Measurements from ENCODE around the gene METAP1D.
"Not testable (repeated sequence)": the region's sequence is repeated elsewhere in the genome, so short reads cannot be mapped to it uniquely, and the experiment has no call there.

METAP1D gene

GRCh38 chr2:172049567-172050120, 49.9 kb downstream of the METAP1D start:
- DNase-seq: no peak

GRCh38 chr2:172050479-172051125, 50.8 kb downstream of the METAP1D start:
- DNase-seq: no peak

- peak; percentile 37 for DNase-seq
Measured at GRCh38 chr2:172052000-172052983, 52.5 kb downstream of the METAP1D start.

GRCh38 chr2:172053486-172053885, 53.7 kb downstream of the METAP1D start:
- DNase-seq: no peak

GRCh38 chr2:172056293-172056692, 56.5 kb downstream of the METAP1D start:
- DNase-seq: no peak

- DNase-seq: no peak
Measured at GRCh38 chr2:172058660-172059059, 58.9 kb downstream of the METAP1D start.

GRCh38 chr2:172060118-172060517, 60.4 kb downstream of the METAP1D start:
- DNase-seq: not testable (repeated sequence)

- DNase-seq: no peak
Measured at GRCh38 chr2:172062402-172063004, 62.8 kb downstream of the METAP1D start.

GRCh38 chr2:172063446-172063845, 63.7 kb downstream of the METAP1D start:
- DNase-seq: no peak

GRCh38 chr2:172065111-172065510, 65.4 kb downstream of the METAP1D start:
- no peak for DNase-seq

- DNase-seq: no peak
Measured at GRCh38 chr2:172066394-172066886, 66.7 kb downstream of the METAP1D start.

GRCh38 chr2:172067905-172068304, 68.2 kb downstream of the METAP1D start:
- not testable (repeated sequence) for DNase-seq

- DNase-seq: no peak
Measured at GRCh38 chr2:172070936-172071335, 71.2 kb downstream of the METAP1D start.

- DNase-seq: no peak
Measured at GRCh38 chr2:172072303-172072702, 72.5 kb downstream of the METAP1D start.

- DNase-seq: no peak
Measured at GRCh38 chr2:172072706-172073105, 73.0 kb downstream of the METAP1D start.

GRCh38 chr2:172073518-172073917, 73.8 kb downstream of the METAP1D start:
- no peak for DNase-seq

GRCh38 chr2:172074254-172074653, 74.5 kb downstream of the METAP1D start:
- DNase-seq: no peak

- no peak for DNase-seq
Measured at GRCh38 chr2:172079416-172079815, 79.7 kb downstream of the METAP1D start.

GRCh38 chr2:172079838-172080640, 80.3 kb downstream of the METAP1D start:
- DNase-seq: no peak

- DNase-seq: no peak
Measured at GRCh38 chr2:172080641-172081220, 81.0 kb downstream of the METAP1D start.

- no peak for DNase-seq
Measured at GRCh38 chr2:172081221-172082022, 81.7 kb downstream of the METAP1D start.
